SK-N-SH treated with all-trans-retinoic acid at 6 μM for 48 hours (cell line): ENCODE measurements around the gene LRTM1.

Experiments
- ARNTL ChIP-seq: fragments of 450-650 bp; formaldehyde crosslinking; IDR thresholded peaks from 2 replicates; pipeline ENCODE4 v1.5.0; 2020; ENCODE audit warnings: low read depth, mild to moderate bottlenecking, moderate library complexity, borderline replicate concordance
- GLIS3 ChIP-seq: fragments of 250-450 bp; sonication (Bioruptor Pico); IDR thresholded peaks from 2 replicates; pipeline ENCODE4 v1.5.0; 2020; ENCODE audit warnings: mild to moderate bottlenecking, moderate library complexity
- ZFP3 ChIP-seq: fragments of 250-450 bp; sonication (Bioruptor Pico); IDR thresholded peaks from 2 replicates; pipeline ENCODE4 v1.5.0; 2020; ENCODE audit warnings: mild to moderate bottlenecking, moderate library complexity
- ZFP30 ChIP-seq: fragments of 450-650 bp; formaldehyde crosslinking; IDR thresholded peaks from 2 replicates; pipeline ENCODE4 v1.5.0; 2022; ENCODE audit warnings: mild to moderate bottlenecking, moderate library complexity
- TF ChIP-seq, protein P1 (sequence below): fragments of 250-450 bp; sonication (Bioruptor Pico); IDR thresholded peaks from 2 replicates; pipeline ENCODE4 v1.8.0; 2020; ENCODE audit warnings: mild to moderate bottlenecking, moderate library complexity, borderline replicate concordance

DNA sequence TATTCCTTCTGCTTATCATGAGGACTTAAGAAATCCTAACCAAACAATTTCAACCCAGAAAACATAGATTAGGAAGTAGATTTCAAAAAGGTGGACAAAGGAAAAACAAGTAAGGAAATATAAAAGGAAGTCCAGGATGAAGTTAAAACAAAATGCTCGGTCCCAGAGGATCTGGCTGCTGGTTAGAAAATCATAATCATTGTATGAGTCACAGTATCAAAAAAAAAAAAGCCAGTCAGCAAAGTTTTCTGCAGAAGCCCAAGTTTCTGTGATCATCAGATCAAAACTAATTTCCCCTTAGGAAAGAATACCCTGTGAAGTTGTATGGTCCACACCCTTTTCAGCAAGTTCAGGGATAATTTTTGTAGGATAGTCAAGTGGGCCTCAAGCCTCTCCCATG, 43.0 kb upstream of the LRTM1 start:
- TF ChIP-seq GLIS3 (no peak), ARNTL (CRISPR knock-in tag) (no peak), ZFP3 (no peak), ZFP30 (CRISPR knock-in tag) (no peak)
- TF ChIP-seq, protein P1, sequence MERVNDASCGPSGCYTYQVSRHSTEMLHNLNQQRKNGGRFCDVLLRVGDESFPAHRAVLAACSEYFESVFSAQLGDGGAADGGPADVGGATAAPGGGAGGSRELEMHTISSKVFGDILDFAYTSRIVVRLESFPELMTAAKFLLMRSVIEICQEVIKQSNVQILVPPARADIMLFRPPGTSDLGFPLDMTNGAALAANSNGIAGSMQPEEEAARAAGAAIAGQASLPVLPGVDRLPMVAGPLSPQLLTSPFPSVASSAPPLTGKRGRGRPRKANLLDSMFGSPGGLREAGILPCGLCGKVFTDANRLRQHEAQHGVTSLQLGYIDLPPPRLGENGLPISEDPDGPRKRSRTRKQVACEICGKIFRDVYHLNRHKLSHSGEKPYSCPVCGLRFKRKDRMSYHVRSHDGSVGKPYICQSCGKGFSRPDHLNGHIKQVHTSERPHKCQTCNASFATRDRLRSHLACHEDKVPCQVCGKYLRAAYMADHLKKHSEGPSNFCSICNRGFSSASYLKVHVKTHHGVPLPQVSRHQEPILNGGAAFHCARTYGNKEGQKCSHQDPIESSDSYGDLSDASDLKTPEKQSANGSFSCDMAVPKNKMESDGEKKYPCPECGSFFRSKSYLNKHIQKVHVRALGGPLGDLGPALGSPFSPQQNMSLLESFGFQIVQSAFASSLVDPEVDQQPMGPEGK: no peak
